ENCODE data around the gene MRPL34.

DNA sequence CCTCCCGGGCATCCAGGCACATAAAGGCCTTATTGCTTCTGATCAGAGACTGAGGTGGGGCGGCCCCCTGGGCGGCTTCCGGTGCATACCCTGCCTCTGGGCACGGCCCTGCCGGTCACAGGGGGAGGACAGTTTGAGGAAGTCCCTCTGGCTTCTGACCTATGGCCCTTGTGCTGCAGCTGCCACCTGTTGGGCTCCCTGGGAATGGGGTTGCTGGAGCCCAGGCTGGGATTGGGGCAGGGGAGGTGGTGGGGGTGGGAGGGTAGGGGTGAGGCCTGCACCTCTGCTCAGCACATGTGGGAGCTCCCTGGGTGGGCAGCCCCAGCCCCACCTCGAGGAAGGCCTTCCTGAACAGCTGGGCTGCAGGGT lies 18.3 kb downstream of the MRPL34 start:
- TF ChIP-seq POLR2A (IDR thresholded peaks at IDR 0.05) = no peak
- TF ChIP-seq, protein P1, sequence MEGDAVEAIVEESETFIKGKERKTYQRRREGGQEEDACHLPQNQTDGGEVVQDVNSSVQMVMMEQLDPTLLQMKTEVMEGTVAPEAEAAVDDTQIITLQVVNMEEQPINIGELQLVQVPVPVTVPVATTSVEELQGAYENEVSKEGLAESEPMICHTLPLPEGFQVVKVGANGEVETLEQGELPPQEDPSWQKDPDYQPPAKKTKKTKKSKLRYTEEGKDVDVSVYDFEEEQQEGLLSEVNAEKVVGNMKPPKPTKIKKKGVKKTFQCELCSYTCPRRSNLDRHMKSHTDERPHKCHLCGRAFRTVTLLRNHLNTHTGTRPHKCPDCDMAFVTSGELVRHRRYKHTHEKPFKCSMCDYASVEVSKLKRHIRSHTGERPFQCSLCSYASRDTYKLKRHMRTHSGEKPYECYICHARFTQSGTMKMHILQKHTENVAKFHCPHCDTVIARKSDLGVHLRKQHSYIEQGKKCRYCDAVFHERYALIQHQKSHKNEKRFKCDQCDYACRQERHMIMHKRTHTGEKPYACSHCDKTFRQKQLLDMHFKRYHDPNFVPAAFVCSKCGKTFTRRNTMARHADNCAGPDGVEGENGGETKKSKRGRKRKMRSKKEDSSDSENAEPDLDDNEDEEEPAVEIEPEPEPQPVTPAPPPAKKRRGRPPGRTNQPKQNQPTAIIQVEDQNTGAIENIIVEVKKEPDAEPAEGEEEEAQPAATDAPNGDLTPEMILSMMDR (IDR thresholded peaks at IDR 0.05) = no peak
